ENCODE measurements around the gene LRRC72.

The LRRC72 gene

GRCh38 chr7:16524332-16524731 lies 2.3 kb upstream of the LRRC72 start:
- no peaks in the 10 kb centered on the region for H3K79me2 ChIP-seq (ENCODE audit: low read length)
- no peaks in the 10 kb centered on the region for H3K9me3 ChIP-seq (replicated peaks; ENCODE audit: insufficient read depth, low read length)
- H3K36me3 ChIP-seq (replicated peaks; ENCODE audit: insufficient read depth, low read length), result no peaks in the 10 kb centered on the region
- TF ChIP-seq EZH2phosphoT487 (IDR thresholded peaks at IDR 0.05; ENCODE audit: low read length), result no peak
- no peak for TF ChIP-seq CTCF (IDR thresholded peaks at IDR 0.05; ENCODE audit: low read length)
- no peak for TF ChIP-seq EZH2 (optimal IDR thresholded peaks at IDR 0.05; ENCODE audit: low read depth, low read length)
- no peak for DNase-seq
- no peak overlapping the region for H3K4me3 ChIP-seq (ENCODE audit: low read length)
- no peak overlapping the region for H3K4me2 ChIP-seq (ENCODE audit: low read depth, low read length)
- no peak overlapping the region for H3K27ac ChIP-seq (ENCODE audit: low read length)
- no peaks in the 10 kb centered on the region for H3K27me3 ChIP-seq (replicated peaks; ENCODE audit: insufficient read depth, low read length)
- H4K20me1 ChIP-seq (ENCODE audit: insufficient read depth, low read length), result no peaks in the 10 kb centered on the region
- H3F3A ChIP-seq (ENCODE audit: insufficient read depth, low read length), result no peaks in the 10 kb centered on the region
- H3K9me2 ChIP-seq (replicated peaks; ENCODE audit: insufficient read depth, low read length), result no peaks in the 10 kb centered on the region
- H3K9ac ChIP-seq (ENCODE audit: low read length), result no peak overlapping the region
- H3K4me1 ChIP-seq (ENCODE audit: low read length), result no peaks in the 10 kb centered on the region
- no peak overlapping the region for H2AFZ ChIP-seq (ENCODE audit: low read length)

- no peak overlapping the region for H3K9ac ChIP-seq (ENCODE audit: low read length)
- no peak overlapping the region for H3K4me2 ChIP-seq (ENCODE audit: low read depth, low read length)
- H3K36me3 ChIP-seq (replicated peaks; ENCODE audit: insufficient read depth, low read length), result no peaks in the 10 kb centered on the region
- no peaks in the 10 kb centered on the region for H3K27me3 ChIP-seq (replicated peaks; ENCODE audit: insufficient read depth, low read length)
- no peak overlapping the region for H3K27ac ChIP-seq (ENCODE audit: low read length)
- H4K20me1 ChIP-seq (ENCODE audit: insufficient read depth, low read length), result no peaks in the 10 kb centered on the region
- no peak overlapping the region for H3K4me3 ChIP-seq (ENCODE audit: low read length)
- DNase-seq, result no peak
- H3K4me1 ChIP-seq (ENCODE audit: low read length), result no peaks in the 10 kb centered on the region
- H3K9me2 ChIP-seq (replicated peaks; ENCODE audit: insufficient read depth, low read length), result no peaks in the 10 kb centered on the region
- no peaks in the 10 kb centered on the region for H3K9me3 ChIP-seq (replicated peaks; ENCODE audit: insufficient read depth, low read length)
- no peaks in the 10 kb centered on the region for H3K79me2 ChIP-seq (ENCODE audit: low read length)
- H2AFZ ChIP-seq (ENCODE audit: low read length), result no peak overlapping the region
- TF ChIP-seq EZH2 (optimal IDR thresholded peaks at IDR 0.05; ENCODE audit: low read depth, low read length) (no peak), EZH2phosphoT487 (IDR thresholded peaks at IDR 0.05; ENCODE audit: low read length) (no peak)
- H3F3A ChIP-seq (ENCODE audit: insufficient read depth, low read length), result no peaks in the 10 kb centered on the region
These were observed 1.9 kb downstream of the LRRC72 start for GRCh38 chr7:16528520-16528919.

GRCh38 chr7:16529697-16530096 lies 3.1 kb downstream of the LRRC72 start:
- H3F3A ChIP-seq (ENCODE audit: insufficient read depth, low read length), result no peaks in the 10 kb centered on the region
- H3K4me3 ChIP-seq (ENCODE audit: low read length), result no peak overlapping the region
- no peak overlapping the region for H3K4me2 ChIP-seq (ENCODE audit: low read depth, low read length)
- H3K9me3 ChIP-seq (replicated peaks; ENCODE audit: insufficient read depth, low read length), result no peaks in the 10 kb centered on the region
- TF ChIP-seq CTCF (IDR thresholded peaks at IDR 0.05; ENCODE audit: low read length) (no peak), EZH2phosphoT487 (IDR thresholded peaks at IDR 0.05; ENCODE audit: low read length) (no peak), EZH2 (optimal IDR thresholded peaks at IDR 0.05; ENCODE audit: low read depth, low read length) (no peak)
- no peaks in the 10 kb centered on the region for H3K79me2 ChIP-seq (ENCODE audit: low read length)
- H2AFZ ChIP-seq (ENCODE audit: low read length), result no peak overlapping the region
- no peaks in the 10 kb centered on the region for H3K36me3 ChIP-seq (replicated peaks; ENCODE audit: insufficient read depth, low read length)
- no peak overlapping the region for H3K27ac ChIP-seq (ENCODE audit: low read length)
- no peaks in the 10 kb centered on the region for H3K4me1 ChIP-seq (ENCODE audit: low read length)
- H3K9me2 ChIP-seq (replicated peaks; ENCODE audit: insufficient read depth, low read length), result no peaks in the 10 kb centered on the region
- no peaks in the 10 kb centered on the region for H4K20me1 ChIP-seq (ENCODE audit: insufficient read depth, low read length)
- H3K9ac ChIP-seq (ENCODE audit: low read length), result no peak overlapping the region
- H3K27me3 ChIP-seq (replicated peaks; ENCODE audit: insufficient read depth, low read length), result no peaks in the 10 kb centered on the region
- DNase-seq, result no peak

GRCh38 chr7:16531707-16532106 lies 5.1 kb downstream of the LRRC72 start:
- H3K79me2 ChIP-seq (ENCODE audit: low read length), result no peaks in the 10 kb centered on the region
- no peak for TF ChIP-seq CTCF (IDR thresholded peaks at IDR 0.05; ENCODE audit: low read length)
- TF ChIP-seq EZH2 (optimal IDR thresholded peaks at IDR 0.05; ENCODE audit: low read depth, low read length), result no peak
- TF ChIP-seq EZH2phosphoT487 (IDR thresholded peaks at IDR 0.05; ENCODE audit: low read length), result no peak
- no peak overlapping the region for H3K4me2 ChIP-seq (ENCODE audit: low read depth, low read length)
- no peaks in the 10 kb centered on the region for H3F3A ChIP-seq (ENCODE audit: insufficient read depth, low read length)
- H3K27ac ChIP-seq (ENCODE audit: low read length), result no peak overlapping the region
- H3K9ac ChIP-seq (ENCODE audit: low read length), result no peak overlapping the region
- H2AFZ ChIP-seq (ENCODE audit: low read length), result no peak overlapping the region
- no peaks in the 10 kb centered on the region for H3K27me3 ChIP-seq (replicated peaks; ENCODE audit: insufficient read depth, low read length)
- no peak for DNase-seq
- no peaks in the 10 kb centered on the region for H4K20me1 ChIP-seq (ENCODE audit: insufficient read depth, low read length)
- no peaks in the 10 kb centered on the region for H3K9me2 ChIP-seq (replicated peaks; ENCODE audit: insufficient read depth, low read length)
- no peak overlapping the region for H3K4me3 ChIP-seq (ENCODE audit: low read length)
- no peaks in the 10 kb centered on the region for H3K4me1 ChIP-seq (ENCODE audit: low read length)
- H3K36me3 ChIP-seq (replicated peaks; ENCODE audit: insufficient read depth, low read length), result no peaks in the 10 kb centered on the region
- no peaks in the 10 kb centered on the region for H3K9me3 ChIP-seq (replicated peaks; ENCODE audit: insufficient read depth, low read length)

Measured in MM.1S (cell line).